Fibroblast of mammary gland (primary cell): ENCODE measurements around the gene CYP11A1.
A peak's percentile ranks its signal among the peaks of the same experiment; 100 is the strongest.

Experiments used
- DNase-seq: peaks from one replicate; pipeline ENCODE4 v3.0.0-alpha.2; 2010; ENCODE audit warnings: low read depth
- H3K4me3 ChIP-seq: 2 replicates; pipeline ENCODE4 v1.5.1; 2011; ENCODE audit warnings: low read depth, mild to moderate bottlenecking, low read length, moderate library complexity; ENCODE audit not compliant: control insufficient read depth
- TF ChIP-seq, protein P1 (sequence below): conservative IDR thresholded peaks from 2 replicates; pipeline ENCODE4 v1.5.1; 2011; ENCODE audit warnings: low read depth, low read length, inconsistent platforms; ENCODE audit not compliant: control insufficient read depth, insufficient read depth

The CYP11A1 gene

DNA sequence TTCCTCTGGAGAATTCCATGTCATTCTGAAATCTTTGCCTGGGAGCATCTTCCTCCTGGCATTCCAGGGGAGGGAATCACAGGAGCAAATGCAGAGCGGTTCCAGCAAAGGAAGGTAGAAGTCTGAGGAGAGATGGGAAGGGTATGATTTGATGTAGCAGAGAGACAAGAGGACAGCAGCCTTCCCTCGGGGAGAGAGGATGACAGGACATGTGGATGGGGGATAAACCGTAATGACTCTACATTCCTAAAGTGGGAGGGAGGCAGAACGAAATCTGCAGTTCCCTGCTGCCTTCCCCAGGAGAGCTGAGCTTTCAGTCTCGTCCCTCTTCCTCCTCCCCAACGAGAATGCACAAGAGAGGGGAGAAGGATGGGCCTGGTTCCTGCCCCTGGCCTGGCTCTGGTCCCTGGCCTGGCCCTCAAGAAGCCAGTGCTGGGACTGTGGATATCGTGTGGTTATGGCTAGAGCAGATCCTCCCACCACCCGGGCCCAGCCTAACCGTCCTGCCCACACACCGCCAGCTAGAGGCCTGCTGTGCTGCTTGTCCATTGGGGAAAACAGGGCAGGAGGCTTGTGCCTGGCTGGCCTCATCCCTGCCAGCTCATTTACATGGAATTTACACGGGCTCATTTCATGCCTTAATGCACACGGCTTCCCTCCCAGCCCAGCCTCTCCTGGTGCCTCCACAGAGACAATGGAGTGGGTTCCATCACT lies 39.7 kb upstream of the CYP11A1 start:
- TF ChIP-seq, protein P1, sequence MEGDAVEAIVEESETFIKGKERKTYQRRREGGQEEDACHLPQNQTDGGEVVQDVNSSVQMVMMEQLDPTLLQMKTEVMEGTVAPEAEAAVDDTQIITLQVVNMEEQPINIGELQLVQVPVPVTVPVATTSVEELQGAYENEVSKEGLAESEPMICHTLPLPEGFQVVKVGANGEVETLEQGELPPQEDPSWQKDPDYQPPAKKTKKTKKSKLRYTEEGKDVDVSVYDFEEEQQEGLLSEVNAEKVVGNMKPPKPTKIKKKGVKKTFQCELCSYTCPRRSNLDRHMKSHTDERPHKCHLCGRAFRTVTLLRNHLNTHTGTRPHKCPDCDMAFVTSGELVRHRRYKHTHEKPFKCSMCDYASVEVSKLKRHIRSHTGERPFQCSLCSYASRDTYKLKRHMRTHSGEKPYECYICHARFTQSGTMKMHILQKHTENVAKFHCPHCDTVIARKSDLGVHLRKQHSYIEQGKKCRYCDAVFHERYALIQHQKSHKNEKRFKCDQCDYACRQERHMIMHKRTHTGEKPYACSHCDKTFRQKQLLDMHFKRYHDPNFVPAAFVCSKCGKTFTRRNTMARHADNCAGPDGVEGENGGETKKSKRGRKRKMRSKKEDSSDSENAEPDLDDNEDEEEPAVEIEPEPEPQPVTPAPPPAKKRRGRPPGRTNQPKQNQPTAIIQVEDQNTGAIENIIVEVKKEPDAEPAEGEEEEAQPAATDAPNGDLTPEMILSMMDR, result peak; percentile 1
- no peak overlapping the region for H3K4me3 ChIP-seq
- peak; percentile 94 for DNase-seq

DNA sequence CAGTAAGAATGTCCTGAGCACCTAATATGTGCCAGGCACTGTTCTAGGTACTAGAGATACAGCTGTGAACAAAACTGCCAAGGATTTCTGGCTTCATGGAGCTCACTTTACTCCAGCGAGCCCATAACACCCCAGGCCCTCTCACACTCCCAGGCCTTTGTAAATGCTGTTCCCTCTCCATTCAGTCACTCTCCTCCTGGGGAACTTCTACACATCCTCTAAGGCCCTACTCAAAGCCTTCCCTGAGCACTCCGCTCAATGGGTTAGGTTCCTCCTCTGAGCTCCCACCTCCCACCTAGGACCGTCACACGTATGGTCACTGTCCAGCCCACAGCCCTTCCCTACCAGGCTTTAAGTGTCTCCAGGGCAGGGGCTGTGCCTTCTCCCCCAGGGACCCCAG lies 39.1 kb upstream of the CYP11A1 start:
- TF ChIP-seq, protein P1, result no peak
- no peak for DNase-seq
- H3K4me3 ChIP-seq, result no peak overlapping the region

DNA sequence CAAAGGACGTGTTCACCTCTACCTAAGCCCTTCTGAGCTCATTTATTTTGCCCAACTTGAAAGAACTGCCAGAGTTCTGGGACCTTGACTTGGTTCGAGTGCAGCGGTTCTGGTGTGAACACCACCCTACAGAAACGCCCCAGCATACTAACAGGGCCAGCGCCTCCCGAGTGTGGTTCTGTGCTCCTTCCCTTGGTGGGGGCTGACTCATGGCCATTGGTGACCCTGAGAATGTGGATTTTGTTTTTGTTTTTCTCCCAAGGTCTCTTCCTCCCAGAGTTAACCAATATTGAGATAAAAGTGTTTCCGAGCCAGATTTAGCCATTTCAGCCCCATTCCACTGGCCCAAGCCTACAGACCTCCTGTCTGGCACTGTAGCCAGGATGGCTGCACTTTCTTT lies 38.4 kb upstream of the CYP11A1 start:
- TF ChIP-seq, protein P1, result no peak
- H3K4me3 ChIP-seq, result no peak overlapping the region

DNA sequence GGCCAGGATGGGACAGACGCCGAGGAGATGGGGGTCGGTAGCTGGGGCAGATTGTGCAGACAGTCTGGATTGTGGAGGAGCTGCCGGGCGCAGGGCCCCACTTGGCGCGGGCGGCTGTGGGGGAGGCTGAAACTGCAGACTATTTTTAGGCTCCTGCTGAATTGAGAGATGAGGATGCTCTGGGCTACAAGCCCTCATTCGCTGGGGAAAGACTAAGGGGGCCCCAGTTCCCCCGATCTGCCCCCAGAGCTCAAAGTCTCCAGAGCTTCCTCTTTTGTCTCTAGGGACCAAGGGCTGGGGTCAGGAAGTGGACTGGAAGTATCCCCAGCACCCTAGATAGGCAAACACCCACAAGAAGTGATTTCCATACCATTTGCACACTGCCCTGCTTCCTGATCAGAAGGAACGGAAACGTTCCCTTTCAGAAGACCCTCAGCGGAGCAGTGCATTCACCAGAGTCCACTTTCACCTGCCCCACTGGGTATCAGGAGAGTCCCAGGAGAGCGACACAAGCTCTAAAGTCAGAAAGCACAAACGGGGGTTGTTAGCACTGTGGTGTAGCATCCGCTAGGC lies 36.6 kb upstream of the CYP11A1 start:
- H3K4me3 ChIP-seq, result no peak overlapping the region
- DNase-seq, result no peak
- TF ChIP-seq, protein P1, result no peak

More for the DNA sequence above, 38.4 kb upstream of the CYP11A1 start:
- peak; percentile 39 for DNase-seq

DNA sequence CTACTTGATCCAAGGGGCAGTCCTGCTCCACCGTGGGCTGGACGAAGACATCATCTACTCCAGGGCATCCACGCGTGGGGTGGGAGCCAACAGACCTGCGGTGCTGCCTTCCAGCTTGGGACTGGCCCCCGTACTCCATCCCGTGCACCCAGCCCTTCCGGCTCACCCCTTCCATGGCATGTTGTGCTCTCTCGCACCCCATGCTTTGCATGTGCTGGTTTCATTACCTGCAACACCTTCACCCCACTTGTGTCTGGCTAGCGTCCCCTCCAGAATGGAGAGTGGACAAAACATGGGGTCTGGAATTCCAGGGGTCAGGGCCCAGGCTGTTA lies 36.1 kb upstream of the CYP11A1 start:
- DNase-seq, result no peak
- TF ChIP-seq, protein P1, result no peak
- no peak overlapping the region for H3K4me3 ChIP-seq

DNA sequence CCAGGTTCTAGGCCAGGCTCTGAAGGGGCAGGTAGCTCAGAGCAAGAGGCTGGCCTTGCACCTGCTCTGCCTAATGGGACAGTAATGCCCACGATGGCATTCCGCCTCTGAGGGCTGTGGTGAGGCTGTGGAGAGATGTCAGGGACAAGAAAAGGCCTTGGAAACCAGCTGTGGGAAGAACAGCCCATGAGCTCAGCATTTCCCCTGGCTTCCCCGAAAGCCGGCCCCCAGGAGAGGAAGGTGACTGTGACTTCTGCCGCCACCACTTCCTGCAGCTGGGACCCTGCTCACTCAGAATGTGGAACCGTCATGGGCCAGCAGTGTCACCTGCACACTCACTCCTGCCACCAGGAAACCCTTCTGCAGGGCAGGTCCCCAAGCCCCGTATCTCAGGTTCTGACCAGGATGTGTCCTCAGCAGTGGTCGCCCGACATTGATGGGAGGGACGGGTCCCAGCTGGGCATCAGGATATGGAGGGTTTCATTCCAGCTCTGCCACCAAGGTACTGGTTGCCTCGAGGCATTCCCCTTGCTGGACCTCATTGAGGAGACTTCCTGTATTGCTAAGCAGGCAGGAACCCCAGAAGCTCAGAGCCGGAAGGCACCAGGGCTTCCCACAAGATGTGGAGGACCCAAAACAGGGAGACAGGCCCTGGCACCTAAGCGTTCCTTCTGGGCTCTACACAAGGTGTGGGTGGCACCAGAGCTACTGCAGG lies 35.6 kb upstream of the CYP11A1 start:
- DNase-seq, result no peak
- TF ChIP-seq, protein P1, result no peak
- no peak overlapping the region for H3K4me3 ChIP-seq
